T-cell (primary cell): ENCODE results near the gene RNU6-9. TPM values are rescaled to one million over a fixed set of nuclear protein-coding genes. Genes with fewer than 3 reads are reported as not detected.

ENCODE experiments used
- ATAC-seq, 4 experiments: fragments of 200-7000 bp in 3 of 4; fragments of 150-1000 bp in 1 of 4; cut with Tn5 transposase; replicated peaks in 1 of 4; 1 replicate in 3 of 4; 2 replicates in 1 of 4; pipeline ENCODE4 v1.10.0; 2021; ENCODE audit warnings: moderate library complexity in 3 of 4, mild to moderate bottlenecking in 2 of 4, moderate number of reproducible peaks in 1 of 4
- CTCF ChIA-PET, 2 donors: fragments of 300-600 bp; sonication (Branson Sonifier 250); formaldehyde crosslinking; loops; one replicate each; lab custom pipeline; 2022; ENCODE audit warnings: antibody characterized with exemption in 2 of 2; lab: Charles Lee
- POLR2A ChIA-PET, 2 donors: fragments of 300-600 bp; sonication (Branson Sonifier 250); formaldehyde crosslinking; loops; one replicate each; lab custom pipeline; 2022; ENCODE audit warnings: antibody characterized with exemption in 2 of 2; lab: Charles Lee
- DNase-seq, 35 experiments: peaks; one replicate each; pipeline versions ENCODE4 v3.0.0 to v3.0.0-alpha.2; 2013 to 2023
- H3K27ac ChIP-seq: one replicate; pipeline ENCODE4 v1.5.1; 2013; ENCODE audit warnings: low read length
- H3K27me3 ChIP-seq, 2 experiments: replicated peaks in 1 of 2; 1 replicate in 1 of 2; 2 replicates in 1 of 2; pipeline versions ENCODE4 v1.6.1 to v1.7.0; 2013; ENCODE audit warnings: low read length in 1 of 2, mixed read lengths in 1 of 2; ENCODE audit not compliant: control insufficient read depth in 2 of 2, insufficient read depth in 2 of 2; ENCODE audit errors: extremely low read depth in 1 of 2
- H3K36me3 ChIP-seq, 2 donors: 1 replicate in 1 of 2; 2 replicates in 1 of 2; pipeline versions ENCODE4 v1.6.1 to v1.7.0; 2013; ENCODE audit warnings: low read length in 1 of 2; ENCODE audit not compliant: control insufficient read depth in 2 of 2, insufficient read depth in 1 of 2; ENCODE audit errors: extremely low read depth in 1 of 2
- H3K4me1 ChIP-seq, 2 experiments: 1 replicate in 1 of 2; 2 replicates in 1 of 2; pipeline versions ENCODE4 v1.6.1 to v1.7.0; 2013; ENCODE audit warnings: low read length in 2 of 2, mixed read lengths in 1 of 2; ENCODE audit not compliant: insufficient read depth in 2 of 2, control insufficient read depth in 1 of 2; ENCODE audit errors: extremely low read depth in 1 of 2
- H3K4me3 ChIP-seq, 2 donors: 1 replicate in 1 of 2; 2 replicates in 1 of 2; pipeline versions ENCODE4 v1.5.1 to v1.7.0; 2013; ENCODE audit warnings: mild to moderate bottlenecking in 2 of 2, low read length in 1 of 2, moderate library complexity in 1 of 2; ENCODE audit not compliant: control insufficient read depth in 1 of 2; ENCODE audit errors: extremely low read depth in 1 of 2
- H3K9me3 ChIP-seq: 2 replicates; pipeline ENCODE4 v1.7.0; 2013
- H3K27ac Mint-ChIP-seq, 2 donors: one replicate each; pipeline ENCODE4 v1.8.0; 2020 to 2021; ENCODE audit warnings: mild to moderate bottlenecking in 2 of 2, mixed read lengths in 2 of 2
- H3K27me3 Mint-ChIP-seq, 2 donors: one replicate each; pipeline ENCODE4 v1.8.0; 2021 to 2022; ENCODE audit warnings: mixed read lengths in 2 of 2
- H3K36me3 Mint-ChIP-seq: one replicate; pipeline ENCODE4 v1.8.0; 2021; ENCODE audit warnings: mixed read lengths
- H3K4me1 Mint-ChIP-seq, 3 donors: one replicate each; pipeline ENCODE4 v1.8.0; 2020 to 2022; ENCODE audit warnings: mixed read lengths in 3 of 3, mild to moderate bottlenecking in 1 of 3
- H3K4me3 Mint-ChIP-seq, 3 donors: one replicate each; pipeline ENCODE4 v1.8.0; 2020 to 2022; ENCODE audit warnings: mild to moderate bottlenecking in 3 of 3, mixed read lengths in 3 of 3, moderate library complexity in 3 of 3
- H3K9me3 Mint-ChIP-seq, 3 donors: one replicate each; pipeline ENCODE4 v1.8.0; 2020 to 2022; ENCODE audit warnings: mixed read lengths in 3 of 3
- WGBS: methylation state at CpG from one replicate; pipeline ENCODE4 v1.1.5; 2013; ENCODE audit warnings: missing lambda C conversion rate; ENCODE audit not compliant: insufficient coverage; 5-methylcytosine and 5-hydroxymethylcytosine counted together
- total RNA-seq, 35 experiments: library from RNA in 6 of 35; stranded (reverse) in 6 of 35; fragments of 120-200 nt in 1 of 35; gene quantifications; one replicate each; pipeline versions ENCODE4 v1.2.1 to v1.2.4 and lab custom pipeline; 2013 to 2026

Gene RNU6-9
- total RNA-seq, 5 donors from 2014 or later (not counting 1 experiment from before 2014, with no cell fraction given) = not detected

DNA sequence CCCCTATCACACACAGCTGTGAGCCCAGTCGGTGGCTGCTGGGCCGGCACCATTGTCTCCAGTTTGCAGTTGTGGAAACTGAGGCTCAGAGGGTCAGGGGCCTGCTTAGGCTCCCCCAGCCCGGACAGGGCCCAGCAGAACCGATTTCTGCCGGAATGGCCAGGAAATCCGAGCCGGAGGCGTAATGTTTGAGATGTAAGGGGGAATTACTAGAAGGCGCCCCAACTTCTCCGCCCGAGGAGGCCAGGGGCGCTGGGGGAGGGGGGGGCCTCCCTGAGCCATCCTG, 24.8 kb downstream of the RNU6-9 start:
- ChIA-PET CTCF (no interaction called here), POLR2A (no interaction called here)
- H3K27ac ChIP-seq = no peak overlapping the region
- 0% methylated on average over 6 of the region's 12 CpGs for WGBS
- peaks cover 0 to 44% of the 10 kb centered on the region in 2 experiments for H3K27me3 ChIP-seq
- Mint-ChIP-seq H3K27ac (peak overlapping the region; percentile 55 to 78), H3K4me3 (peak overlapping the region; percentile 74 to 81 (median 77)), H3K36me3 (no peaks in the 10 kb centered on the region), H3K9me3 (no peaks in the 10 kb centered on the region), H3K27me3 (peaks cover 0 to 5% of the 10 kb centered on the region in 2 donors), H3K4me1 (peaks cover 20 to 27% (median 24%) of the 10 kb centered on the region in 3 donors)
- no peaks in the 10 kb centered on the region for H3K36me3 ChIP-seq
- peaks cover 15 to 64% of the 10 kb centered on the region in 2 experiments for H3K4me1 ChIP-seq
- H3K4me3 ChIP-seq = peak overlapping the region; percentile 15 to 67
- DNase-seq (no peak), ATAC-seq (no peak)
- H3K9me3 ChIP-seq = no peaks in the 10 kb centered on the region

DNA sequence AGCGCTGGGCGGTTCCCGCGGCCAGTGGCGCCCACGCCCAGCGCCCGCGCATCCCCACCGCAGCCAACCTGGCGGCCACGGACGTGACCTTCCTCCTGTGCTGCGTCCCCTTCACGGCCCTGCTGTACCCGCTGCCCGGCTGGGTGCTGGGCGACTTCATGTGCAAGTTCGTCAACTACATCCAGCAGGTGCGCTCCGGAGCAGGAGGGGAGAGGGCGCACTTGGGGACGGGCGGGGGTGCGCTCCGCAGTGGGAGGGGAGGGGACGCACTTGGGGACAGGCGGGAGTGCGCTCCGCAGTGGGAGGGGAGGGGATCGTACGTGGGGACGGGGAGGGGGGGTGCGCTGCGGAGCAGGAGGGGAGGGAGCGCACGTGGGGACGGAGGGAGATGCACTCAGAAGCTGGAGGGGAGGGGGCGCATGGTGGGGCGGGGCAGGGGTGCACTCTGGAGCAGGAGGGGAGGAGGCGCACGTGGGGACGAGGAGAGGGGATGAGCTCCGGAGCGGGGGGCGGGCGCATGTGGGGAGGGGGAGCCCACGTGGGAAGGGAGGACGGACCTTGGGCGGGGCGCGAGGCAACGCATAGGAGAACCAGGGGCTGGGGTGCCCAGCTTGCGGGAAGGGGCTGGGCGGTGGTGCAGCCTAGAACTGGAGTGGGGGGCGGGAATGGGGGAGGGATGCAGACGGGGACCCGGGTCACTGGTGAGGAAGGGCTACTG, 25.4 kb downstream of the RNU6-9 start:
- ATAC-seq (no peak), DNase-seq (peak in 3 of 35 experiments; percentile 17 to 43 (median 26))
- Histone ChIP-seq H3K27ac (no peak overlapping the region), H3K9me3 (no peaks in the 10 kb centered on the region), H3K4me3 (no peak overlapping the region), H3K36me3 (no peaks in the 10 kb centered on the region), H3K4me1 (peaks cover 13 to 62% of the 10 kb centered on the region in 2 experiments), H3K27me3 (peaks cover 0 to 44% of the 10 kb centered on the region in 2 experiments)
- CTCF ChIA-PET = interaction anchor here (0.6 to 2.6 kb wide), 5 partner anchors 17 to 407 kb away, joined by 3 to 14 read pairs (median 7); no protein-coding TSS in a partner anchor
- Mint-ChIP-seq H3K36me3 (no peaks in the 10 kb centered on the region), H3K4me3 (peak overlapping the region; percentile 49 to 81 (median 56)), H3K27me3 (peaks cover 0 to 5% of the 10 kb centered on the region in 2 donors), H3K9me3 (no peaks in the 10 kb centered on the region), H3K4me1 (peaks cover 20 to 26% (median 23%) of the 10 kb centered on the region in 3 donors), H3K27ac (no peak overlapping the region)
- POLR2A ChIA-PET = interaction anchor here (0.5 to 0.6 kb wide), 2 partner anchors 60 to 111 kb away, joined by 3 to 6 read pairs; no protein-coding TSS in a partner anchor
- WGBS = 2% methylated on average over 41 of the region's 58 CpGs

DNA sequence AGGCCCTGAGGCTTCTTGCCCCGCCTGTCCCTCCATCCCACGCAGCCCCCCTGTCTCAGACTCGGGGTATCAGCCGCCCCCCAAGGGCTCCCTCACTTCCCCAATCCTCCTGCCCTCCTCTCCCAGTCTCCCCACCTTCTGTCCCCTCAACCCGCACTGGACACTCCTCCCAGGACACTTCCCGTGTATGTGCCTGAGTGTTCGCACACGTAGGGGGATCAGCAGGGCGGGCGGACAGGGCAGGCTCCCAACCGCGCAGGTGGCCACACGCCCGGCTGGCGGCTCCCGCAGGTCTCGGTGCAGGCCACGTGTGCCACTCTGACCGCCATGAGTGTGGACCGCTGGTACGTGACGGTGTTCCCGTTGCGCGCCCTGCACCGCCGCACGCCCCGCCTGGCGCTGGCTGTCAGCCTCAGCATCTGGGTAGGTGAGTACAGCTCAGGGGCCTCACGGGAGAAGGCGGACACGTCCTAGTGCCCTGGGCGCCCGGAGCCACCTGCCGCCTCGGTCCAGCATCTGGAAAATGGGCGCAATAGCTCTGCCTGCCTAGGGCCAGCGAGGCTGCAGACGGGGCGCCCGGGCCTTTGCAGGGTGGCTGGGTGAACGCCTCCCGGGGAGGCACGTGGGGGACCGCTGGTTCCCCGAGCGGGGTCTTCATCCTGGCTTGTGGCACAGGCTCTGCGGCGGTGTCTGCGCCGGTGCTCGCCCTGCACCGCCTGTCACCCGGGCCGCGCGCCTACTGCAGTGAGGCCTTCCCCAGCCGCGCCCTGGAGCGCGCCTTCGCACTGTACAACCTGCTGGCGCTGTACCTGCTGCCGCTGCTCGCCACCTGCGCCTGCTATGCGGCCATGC, 26.1 kb downstream of the RNU6-9 start:
- Histone ChIP-seq H3K4me1 (peaks cover 12 to 63% of the 10 kb centered on the region in 2 experiments), H3K27ac (no peak overlapping the region), H3K36me3 (no peaks in the 10 kb centered on the region), H3K4me3 (peak overlapping the region; percentile 15 to 40), H3K9me3 (no peaks in the 10 kb centered on the region), H3K27me3 (peaks cover 0 to 44% of the 10 kb centered on the region in 2 experiments)
- Mint-ChIP-seq H3K4me3 (peak overlapping the region; percentile 49 to 81 (median 56)), H3K27ac (peak overlapping the region in 1 of 2 donors; percentile 34), H3K36me3 (no peaks in the 10 kb centered on the region), H3K9me3 (no peaks in the 10 kb centered on the region), H3K4me1 (peaks cover 20 to 27% (median 24%) of the 10 kb centered on the region in 3 donors), H3K27me3 (peaks cover 0 to 5% of the 10 kb centered on the region in 2 donors)
- WGBS = 3% methylated on average over 65 of the region's 68 CpGs
- CTCF ChIA-PET = interaction anchor here (0.5 to 2.6 kb wide), 9 partner anchors 12 to 132 kb away, joined by 3 to 14 read pairs (median 5); no protein-coding TSS in a partner anchor
- DNase-seq (peak in 16 of 35 experiments; percentile 35 to 69 (median 50)), ATAC-seq (peak; percentile 41 to 53 (median 46))
- POLR2A ChIA-PET = interaction anchor here in 1 of 2 donors (0.5 kb wide), 1 partner anchor 110 kb away, joined by 3 read pairs; no protein-coding TSS in a partner anchor

DNA sequence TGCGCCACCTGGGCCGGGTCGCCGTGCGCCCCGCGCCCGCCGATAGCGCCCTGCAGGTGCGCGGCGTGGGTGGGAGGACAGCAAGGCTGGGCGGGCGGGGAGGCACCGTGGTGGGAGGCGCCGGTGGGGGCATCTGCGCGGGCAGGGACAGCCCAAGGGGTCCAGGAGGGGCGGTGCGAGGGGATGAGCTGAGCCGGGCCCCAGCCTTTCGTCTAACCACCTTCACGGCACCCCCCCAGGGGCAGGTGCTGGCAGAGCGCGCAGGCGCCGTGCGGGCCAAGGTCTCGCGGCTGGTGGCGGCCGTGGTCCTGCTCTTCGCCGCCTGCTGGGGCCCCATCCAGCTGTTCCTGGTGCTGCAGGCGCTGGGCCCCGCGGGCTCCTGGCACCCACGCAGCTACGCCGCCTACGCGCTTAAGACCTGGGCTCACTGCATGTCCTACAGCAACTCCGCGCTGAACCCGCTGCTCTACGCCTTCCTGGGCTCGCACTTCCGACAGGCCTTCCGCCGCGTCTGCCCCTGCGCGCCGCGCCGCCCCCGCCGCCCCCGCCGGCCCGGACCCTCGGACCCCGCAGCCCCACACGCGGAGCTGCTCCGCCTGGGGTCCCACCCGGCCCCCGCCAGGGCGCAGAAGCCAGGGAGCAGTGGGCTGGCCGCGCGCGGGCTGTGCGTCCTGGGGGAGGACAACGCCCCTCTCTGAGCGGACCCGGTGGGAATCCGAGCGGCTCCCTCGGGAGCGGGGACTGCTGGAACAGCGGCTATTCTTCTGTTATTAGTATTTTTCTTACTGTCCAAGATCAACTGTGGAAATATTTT, 27.0 kb downstream of the RNU6-9 start:
- CTCF ChIA-PET = interaction anchor here (0.5 to 2.6 kb wide), 7 partner anchors 11 to 347 kb away, joined by 3 to 14 read pairs (median 5); no protein-coding TSS in a partner anchor
- no peaks in the 10 kb centered on the region for H3K9me3 ChIP-seq
- H3K36me3 ChIP-seq = no peaks in the 10 kb centered on the region
- POLR2A ChIA-PET = interaction anchor here in 1 of 2 donors (0.6 kb wide), 1 partner anchor 297 kb away, joined by 4 read pairs; no protein-coding TSS in a partner anchor
- Mint-ChIP-seq H3K4me1 (peaks cover 13 to 23% (median 21%) of the 10 kb centered on the region in 3 donors), H3K36me3 (no peaks in the 10 kb centered on the region), H3K27me3 (peaks cover 0 to 2% of the 10 kb centered on the region in 2 donors), H3K27ac (peak overlapping the region; percentile 75 to 80), H3K4me3 (peak overlapping the region; percentile 73 to 82 (median 81)), H3K9me3 (no peaks in the 10 kb centered on the region)
- WGBS = under 1% methylated on average over 71 of the region's 84 CpGs
- peak overlapping the region; percentile 40 to 51 for H3K4me3 ChIP-seq
- peaks cover 12 to 66% of the 10 kb centered on the region in 2 experiments for H3K4me1 ChIP-seq
- ATAC-seq (peak; percentile 54 to 67 (median 55)), DNase-seq (peak; percentile 40 to 82 (median 63))
- peaks cover 0 to 40% of the 10 kb centered on the region in 2 experiments for H3K27me3 ChIP-seq
- no peak overlapping the region for H3K27ac ChIP-seq

DNA sequence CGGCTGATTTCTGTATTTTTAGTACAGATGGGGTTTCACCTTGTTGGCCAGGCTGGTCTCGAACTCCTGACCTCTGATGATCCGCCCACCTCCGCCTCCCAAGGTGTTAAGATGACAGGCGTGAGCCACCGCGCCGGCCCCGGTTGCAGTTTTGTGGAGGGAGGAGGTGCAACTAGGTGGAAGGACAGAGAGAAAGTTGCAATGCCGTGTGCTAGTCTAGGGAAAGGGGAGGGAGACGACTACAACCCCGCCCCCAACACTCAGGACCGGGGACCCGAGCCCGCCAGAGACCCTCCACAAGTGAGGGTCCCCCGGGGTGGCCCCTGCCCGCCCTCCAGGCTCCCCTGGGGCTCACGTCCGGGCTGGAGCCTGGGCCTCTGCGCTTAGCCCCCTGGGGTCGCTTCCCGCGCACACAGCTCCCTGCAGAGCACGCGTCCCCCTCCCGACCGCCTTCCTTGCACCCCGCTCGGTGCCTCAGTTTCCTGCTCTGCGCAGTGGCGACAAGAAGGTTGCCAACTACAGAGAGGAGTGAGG, 31.3 kb downstream of the RNU6-9 start:
- no peaks in the 10 kb centered on the region for H3K9me3 Mint-ChIP-seq
- Histone ChIP-seq H3K9me3 (no peaks in the 10 kb centered on the region), H3K4me3 (peak overlapping the region; percentile 81 to 82), H3K27ac (no peak overlapping the region), H3K27me3 (peaks cover 0 to 2% of the 10 kb centered on the region in 2 experiments), H3K36me3 (no peaks in the 10 kb centered on the region), H3K4me1 (peaks cover 2 to 55% of the 10 kb centered on the region in 2 experiments)
- peak in 1 of 35 experiments; percentile 37 for DNase-seq
- WGBS = 14% methylated on average over 22 of the region's 31 CpGs
- no peak overlapping the region for H3K27ac Mint-ChIP-seq
- no peak for ATAC-seq
- no peaks in the 10 kb centered on the region for H3K27me3 Mint-ChIP-seq
- ChIA-PET POLR2A (no interaction called here), CTCF (no interaction called here)
- peak overlapping the region; percentile 69 to 78 (median 78) for H3K4me3 Mint-ChIP-seq
- H3K4me1 Mint-ChIP-seq = peaks cover 13 to 19% (median 18%) of the 10 kb centered on the region in 3 donors
- H3K36me3 Mint-ChIP-seq = no peaks in the 10 kb centered on the region
